GM21717 (cell line): ENCODE measurements around the gene ATG7.
"Not testable (repeated sequence)": the region's sequence is repeated elsewhere in the genome, so short reads cannot be mapped to it uniquely, and the experiment has no call there.

Experiments used
- ATAC-seq: cut with Tn5 transposase; IDR thresholded peaks from one replicate; pipeline ENCODE4 v1.9.1; 2021; ENCODE audit warnings: mild to moderate bottlenecking, moderate library complexity; ENCODE audit not compliant: unreplicated experiment

ATG7 gene

GRCh38 chr3:11251807-11252176 is 20.4 kb upstream of the ATG7 start:
- no peak for ATAC-seq

- ATAC-seq, result no peak
Measured at GRCh38 chr3:11254876-11255275, 17.3 kb upstream of the ATG7 start.

GRCh38 chr3:11255537-11255936 is 16.7 kb upstream of the ATG7 start:
- ATAC-seq, result not testable (repeated sequence)

GRCh38 chr3:11258958-11259357 is 13.2 kb upstream of the ATG7 start:
- no peak for ATAC-seq

GRCh38 chr3:11260460-11260859 is 11.7 kb upstream of the ATG7 start:
- ATAC-seq, result no peak

- ATAC-seq, result no peak
Measured at GRCh38 chr3:11269007-11269406, 3.2 kb upstream of the ATG7 start.

- no peak for ATAC-seq
Measured at GRCh38 chr3:11272906-11273574, 843 bp downstream of the ATG7 start.

- no peak for ATAC-seq
Measured at GRCh38 chr3:11273891-11274291, 1.7 kb downstream of the ATG7 start.

- no peak for ATAC-seq
Measured at GRCh38 chr3:11274566-11275142, 2.5 kb downstream of the ATG7 start.

- no peak for ATAC-seq
Measured at GRCh38 chr3:11275926-11276325, 3.7 kb downstream of the ATG7 start.

- no peak for ATAC-seq
Measured at GRCh38 chr3:11276901-11277300, 4.7 kb downstream of the ATG7 start.

GRCh38 chr3:11282250-11283138 is 10.3 kb downstream of the ATG7 start:
- ATAC-seq, result no peak

GRCh38 chr3:11283139-11283475 is 10.9 kb downstream of the ATG7 start:
- no peak for ATAC-seq

- ATAC-seq, result no peak
Measured at GRCh38 chr3:11284011-11284410, 11.8 kb downstream of the ATG7 start.

- no peak for ATAC-seq
Measured at GRCh38 chr3:11285471-11285870, 13.3 kb downstream of the ATG7 start.

- no peak for ATAC-seq
Measured at GRCh38 chr3:11287404-11287803, 15.2 kb downstream of the ATG7 start.

GRCh38 chr3:11288021-11288491 is 15.9 kb downstream of the ATG7 start:
- no peak for ATAC-seq

GRCh38 chr3:11288786-11289637 is 16.8 kb downstream of the ATG7 start:
- ATAC-seq, result peak; percentile 65

- no peak for ATAC-seq
Measured at GRCh38 chr3:11289864-11290263, 17.7 kb downstream of the ATG7 start.

- peak; percentile 37 for ATAC-seq
Measured at GRCh38 chr3:11290743-11291680, 18.8 kb downstream of the ATG7 start.
